Activated T-cell treated with anti-CD3 and anti-CD28 coated beads, Interleukin-2, amount 50 U/mL, for 72 hours (primary cell): ENCODE results near the gene THOC6. TPM values are rescaled to one million over a fixed set of nuclear protein-coding genes. Genes with fewer than 3 reads are reported as not detected.
A peak's percentile ranks its signal among the peaks of the same experiment; 100 is the strongest.

Source experiments
- ATAC-seq, 2 donors: fragments of 150-1000 bp; cut with Tn5 transposase; replicated peaks in 1 of 2; 2 replicates each; pipeline ENCODE4 v1.10.0; 2021; ENCODE audit warnings: moderate library complexity in 2 of 2, mild to moderate bottlenecking in 1 of 2
- DNase-seq, 2 donors: peaks; one replicate each; pipeline ENCODE4 v3.0.0; 2021 to 2022; ENCODE audit warnings: mixed read lengths in 1 of 2
- H3K27ac Mint-ChIP-seq: one replicate; pipeline ENCODE4 v1.8.0; 2022; ENCODE audit warnings: mild to moderate bottlenecking, moderate library complexity, mixed read lengths
- H3K27me3 Mint-ChIP-seq: one replicate; pipeline ENCODE4 v1.8.0; 2022; ENCODE audit warnings: low read depth, mixed read lengths
- H3K36me3 Mint-ChIP-seq, 2 donors: one replicate each; pipeline ENCODE4 v1.8.0; 2022; ENCODE audit warnings: mixed read lengths in 2 of 2, mild to moderate bottlenecking in 1 of 2; ENCODE audit not compliant: insufficient read depth in 2 of 2
- H3K4me1 Mint-ChIP-seq: one replicate; pipeline ENCODE4 v1.8.0; 2022; ENCODE audit warnings: low read depth, mixed read lengths
- H3K4me3 Mint-ChIP-seq, 2 donors: one replicate each; pipeline ENCODE4 v1.8.0; 2022; ENCODE audit warnings: mild to moderate bottlenecking in 2 of 2, mixed read lengths in 2 of 2, moderate library complexity in 2 of 2
- H3K9me3 Mint-ChIP-seq, 2 donors: one replicate each; pipeline ENCODE4 v1.8.0; 2022; ENCODE audit warnings: mixed read lengths in 2 of 2
- total RNA-seq, 2 donors: library from RNA; stranded (reverse); gene quantifications; one replicate each; pipeline ENCODE4 v1.2.3, GENCODE V29; 2022

THOC6 gene
- total RNA-seq, 2 donors from 2014 or later: 49.1 to 50.9 TPM

DNA sequence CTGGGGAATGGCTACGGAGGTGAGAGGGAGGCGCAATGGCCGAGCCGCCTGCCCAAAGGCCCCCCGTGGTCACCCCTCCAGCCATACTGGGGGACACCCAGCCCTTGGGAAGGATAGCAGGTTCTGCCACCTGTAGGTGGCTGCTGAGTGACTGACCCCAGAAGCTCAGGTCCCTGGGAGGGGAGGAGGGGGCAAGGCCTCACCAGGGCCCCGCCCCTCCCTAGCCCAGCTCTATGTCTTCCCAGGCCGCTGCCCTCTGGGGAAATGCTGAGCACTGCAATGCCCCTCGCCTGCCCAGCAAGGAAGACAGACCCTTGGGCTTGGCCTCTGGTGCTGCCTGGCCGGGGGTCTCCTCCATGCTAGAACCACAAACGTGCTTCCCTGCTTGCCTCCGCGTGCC lies 22.5 kb upstream of the THOC6 start:
- H3K27ac Mint-ChIP-seq: no peak overlapping the region
- H3K36me3 Mint-ChIP-seq: no peaks in the 10 kb centered on the region
- no peaks in the 10 kb centered on the region for H3K27me3 Mint-ChIP-seq
- ATAC-seq (no peak), DNase-seq (no peak)
- no peak overlapping the region for H3K4me3 Mint-ChIP-seq
- H3K9me3 Mint-ChIP-seq: no peaks in the 10 kb centered on the region
- no peaks in the 10 kb centered on the region for H3K4me1 Mint-ChIP-seq

DNA sequence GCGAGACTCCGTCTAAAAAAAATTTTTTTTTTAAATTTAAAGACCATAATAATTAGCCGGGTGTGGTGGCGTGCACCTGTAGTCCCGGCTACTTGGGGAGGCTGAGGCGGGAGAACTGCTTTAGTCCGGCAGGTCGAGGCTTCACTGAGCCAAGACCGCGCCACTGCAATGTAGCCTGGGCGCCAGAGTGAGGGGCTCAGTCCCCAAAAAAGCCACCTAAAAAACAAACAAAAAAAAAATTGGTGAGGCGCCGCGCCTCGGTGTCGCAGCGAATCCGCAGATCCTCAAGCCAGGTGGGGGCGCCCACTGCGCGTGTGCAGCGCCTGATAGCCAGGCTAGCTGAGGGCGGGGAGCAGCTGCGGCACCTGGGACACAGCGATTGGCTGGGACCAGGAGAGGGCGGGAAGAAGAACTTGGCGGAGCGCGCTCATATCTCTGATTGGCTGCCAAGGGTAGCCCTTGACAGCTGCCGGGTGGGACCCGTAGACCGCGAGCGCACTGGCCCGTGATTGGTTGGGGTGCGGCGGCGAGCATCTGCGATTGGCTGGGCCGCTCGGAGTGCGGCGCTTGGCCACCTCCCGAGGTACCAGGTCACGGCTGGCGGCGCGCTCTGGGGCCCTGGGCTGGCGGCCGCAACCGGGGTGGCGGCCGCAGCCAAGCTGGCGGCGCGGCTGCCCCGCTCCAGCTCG lies 20.1 kb upstream of the THOC6 start:
- H3K9me3 Mint-ChIP-seq: no peaks in the 10 kb centered on the region
- no peak overlapping the region for H3K27ac Mint-ChIP-seq
- ATAC-seq: peak; percentile 99
- H3K4me1 Mint-ChIP-seq: peaks cover 20% of the 10 kb centered on the region
- H3K36me3 Mint-ChIP-seq: no peaks in the 10 kb centered on the region
- DNase-seq: peak; percentile 97 to 99
- peaks cover 8% of the 10 kb centered on the region for H3K27me3 Mint-ChIP-seq
- H3K4me3 Mint-ChIP-seq: peak overlapping the region; percentile 64 to 79

DNA sequence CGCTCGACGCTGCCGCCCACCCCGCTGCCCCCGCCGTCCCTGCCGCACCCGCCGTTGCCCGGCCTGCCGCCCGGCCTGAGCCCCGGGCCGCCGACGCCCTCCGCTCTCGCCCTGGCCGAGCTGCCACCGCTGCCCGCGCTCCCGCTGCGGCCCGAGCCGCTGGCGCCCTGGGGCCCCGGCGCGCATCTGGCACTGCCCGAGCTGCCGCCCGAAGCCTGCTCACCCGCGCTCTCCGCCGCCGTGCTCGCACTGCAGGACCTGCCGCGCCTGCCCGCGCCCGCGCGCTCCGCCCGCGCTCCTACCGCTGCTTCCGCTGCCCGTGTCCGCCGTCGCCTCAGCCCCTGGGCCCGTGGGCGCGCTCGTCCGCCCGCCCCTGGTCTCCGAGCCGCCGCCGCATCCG lies 19.5 kb upstream of the THOC6 start:
- H3K27ac Mint-ChIP-seq: no peak overlapping the region
- H3K4me3 Mint-ChIP-seq: peak overlapping the region; percentile 59 to 78
- no peaks in the 10 kb centered on the region for H3K36me3 Mint-ChIP-seq
- no peaks in the 10 kb centered on the region for H3K9me3 Mint-ChIP-seq
- peak; percentile 36 to 38 for DNase-seq
- H3K4me1 Mint-ChIP-seq: peaks cover 21% of the 10 kb centered on the region
- peaks cover 8% of the 10 kb centered on the region for H3K27me3 Mint-ChIP-seq
- ATAC-seq: peak; percentile 23 to 30

DNA sequence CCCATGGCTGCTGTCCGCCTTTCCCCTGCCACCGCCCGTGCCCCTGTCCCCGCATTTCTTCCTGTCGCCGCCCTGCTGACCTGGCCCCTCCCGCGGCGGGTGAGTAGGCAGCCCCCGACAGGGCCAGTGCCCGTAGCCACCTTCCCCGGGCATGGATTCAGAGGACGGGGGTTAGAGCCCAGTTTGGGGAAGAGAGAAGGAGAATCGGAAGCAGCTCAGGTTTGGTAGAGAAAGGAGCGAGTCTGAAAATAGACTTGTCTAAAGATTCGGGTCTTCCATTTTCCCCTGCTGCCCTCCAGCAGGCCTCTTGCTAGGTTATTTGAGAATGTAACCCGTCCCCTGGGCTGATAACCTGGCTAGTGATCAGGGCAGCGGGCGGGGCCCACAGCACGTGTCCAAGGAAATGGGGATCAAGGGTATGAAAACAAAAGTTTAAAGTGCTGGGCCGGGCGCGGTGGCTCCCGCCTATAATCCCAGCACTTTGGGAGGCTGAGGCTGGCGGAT lies 19.0 kb upstream of the THOC6 start:
- Mint-ChIP-seq H3K4me3 (peak overlapping the region; percentile 59 to 78), H3K27me3 (peaks cover 8% of the 10 kb centered on the region), H3K27ac (no peak overlapping the region), H3K36me3 (no peaks in the 10 kb centered on the region), H3K4me1 (peaks cover 21% of the 10 kb centered on the region), H3K9me3 (no peaks in the 10 kb centered on the region)
- DNase-seq (peak in 1 of 2 donors; percentile 19), ATAC-seq (no peak)

DNA sequence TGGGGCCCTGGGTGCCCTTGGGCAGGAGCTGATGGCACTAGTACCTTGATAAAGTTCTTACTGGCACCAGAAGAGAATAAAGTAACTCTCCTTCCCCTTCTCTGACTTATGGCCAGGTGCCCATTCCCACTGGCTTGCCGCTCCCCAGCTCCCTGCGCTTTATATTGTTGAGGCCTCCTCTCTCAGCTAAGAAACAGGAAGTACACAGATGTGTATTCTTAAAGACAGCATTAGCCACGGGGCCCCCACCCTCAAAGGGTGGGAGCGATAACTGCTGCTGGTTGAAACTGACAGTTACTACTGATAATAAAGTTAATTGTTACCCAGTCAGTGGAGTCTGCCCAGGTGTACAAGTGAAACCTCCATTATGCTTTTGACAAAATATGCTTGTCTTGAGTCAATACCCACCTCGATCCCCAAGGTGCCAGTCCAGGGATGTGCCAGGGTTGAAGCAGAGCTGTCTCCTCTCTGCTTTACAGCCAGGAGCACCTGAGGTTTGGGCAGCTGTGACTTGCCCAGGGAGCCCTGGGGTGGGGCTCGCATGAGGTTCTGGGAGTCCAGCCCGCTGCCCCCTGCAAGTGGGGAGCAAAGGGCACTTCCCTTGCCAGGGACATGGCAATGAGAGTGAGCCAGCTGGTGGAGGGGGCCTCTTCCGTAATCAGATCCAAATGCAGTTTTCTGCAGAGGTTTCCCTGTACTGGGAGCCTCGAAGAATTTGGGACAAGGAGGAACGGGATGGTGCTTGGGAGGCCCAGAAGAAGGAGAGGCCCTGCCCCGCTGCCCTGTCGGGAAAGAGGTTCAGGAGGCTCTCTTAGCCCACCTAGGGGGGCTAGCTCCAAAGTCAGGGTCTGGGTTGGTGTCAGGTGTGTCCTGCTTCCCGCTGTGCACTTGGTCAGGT lies 16.5 kb upstream of the THOC6 start:
- DNase-seq (no peak), ATAC-seq (no peak)
- peaks cover 21% of the 10 kb centered on the region for H3K4me1 Mint-ChIP-seq
- no peak overlapping the region for H3K4me3 Mint-ChIP-seq
- peaks cover 8% of the 10 kb centered on the region for H3K27me3 Mint-ChIP-seq
- H3K36me3 Mint-ChIP-seq: no peaks in the 10 kb centered on the region
- H3K9me3 Mint-ChIP-seq: no peaks in the 10 kb centered on the region
- H3K27ac Mint-ChIP-seq: no peak overlapping the region

DNA sequence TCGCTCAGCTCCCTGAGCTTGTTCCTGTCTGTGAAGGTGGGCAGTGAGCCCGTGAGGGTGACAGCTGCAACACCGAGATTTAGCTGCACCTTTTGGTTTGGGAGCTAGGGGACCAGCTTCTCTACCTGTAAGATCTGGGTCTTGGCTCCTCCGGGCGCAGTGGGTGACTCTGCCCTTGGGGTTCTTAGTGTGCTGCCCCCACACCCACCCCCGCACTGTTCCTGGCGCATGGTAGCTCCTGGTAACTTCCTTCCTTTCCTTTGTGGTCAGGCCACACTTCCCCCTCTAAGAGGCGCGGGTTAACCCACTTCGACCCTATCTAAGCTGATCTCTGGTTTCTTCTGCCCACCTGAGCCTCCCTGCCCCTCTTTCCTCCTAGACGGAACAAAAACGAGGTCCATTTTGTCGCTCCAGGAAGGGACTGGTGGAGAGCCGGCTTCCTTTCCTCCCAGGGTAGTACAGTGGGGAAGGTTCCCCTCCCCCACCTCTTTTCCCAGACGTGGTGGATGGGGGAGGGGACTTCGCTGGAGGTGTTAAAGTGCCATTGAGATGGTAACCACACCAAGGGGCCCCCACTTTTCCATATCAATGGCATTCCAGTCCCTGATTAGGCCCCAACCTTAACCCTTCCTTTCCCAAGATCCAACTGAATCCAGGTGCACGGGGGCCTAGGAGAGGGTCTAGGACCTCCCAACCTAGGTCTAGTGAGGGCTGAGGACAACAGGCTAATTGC lies 15.7 kb upstream of the THOC6 start:
- peaks cover 8% of the 10 kb centered on the region for H3K27me3 Mint-ChIP-seq
- DNase-seq (no peak), ATAC-seq (no peak)
- H3K27ac Mint-ChIP-seq: no peak overlapping the region
- H3K4me3 Mint-ChIP-seq: peak overlapping the region; percentile 8 to 57
- H3K4me1 Mint-ChIP-seq: peaks cover 21% of the 10 kb centered on the region
- no peaks in the 10 kb centered on the region for H3K36me3 Mint-ChIP-seq
- no peaks in the 10 kb centered on the region for H3K9me3 Mint-ChIP-seq

DNA sequence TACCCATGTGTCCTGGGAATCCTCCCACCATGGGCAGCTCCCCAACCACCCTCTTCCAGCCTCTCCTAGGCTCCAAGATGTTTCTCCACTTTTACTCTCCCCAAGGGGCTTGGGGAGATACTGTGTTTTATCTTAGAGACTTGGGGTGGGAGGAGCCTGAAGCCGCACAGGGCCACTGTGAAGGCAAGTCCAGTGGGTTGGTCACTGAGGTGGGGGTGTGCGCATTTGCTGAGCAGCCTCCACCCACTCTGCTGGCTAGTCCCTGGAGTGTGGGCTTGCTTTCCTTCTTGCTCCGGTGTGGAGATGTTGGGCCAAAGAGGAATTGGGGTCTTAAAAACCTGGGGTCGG lies 15.2 kb upstream of the THOC6 start:
- no peaks in the 10 kb centered on the region for H3K9me3 Mint-ChIP-seq
- no peaks in the 10 kb centered on the region for H3K36me3 Mint-ChIP-seq
- peaks cover 21% of the 10 kb centered on the region for H3K4me1 Mint-ChIP-seq
- DNase-seq (no peak), ATAC-seq (no peak)
- no peak overlapping the region for H3K27ac Mint-ChIP-seq
- peaks cover 8% of the 10 kb centered on the region for H3K27me3 Mint-ChIP-seq
- peak overlapping the region in 1 of 2 donors; percentile 57 for H3K4me3 Mint-ChIP-seq

DNA sequence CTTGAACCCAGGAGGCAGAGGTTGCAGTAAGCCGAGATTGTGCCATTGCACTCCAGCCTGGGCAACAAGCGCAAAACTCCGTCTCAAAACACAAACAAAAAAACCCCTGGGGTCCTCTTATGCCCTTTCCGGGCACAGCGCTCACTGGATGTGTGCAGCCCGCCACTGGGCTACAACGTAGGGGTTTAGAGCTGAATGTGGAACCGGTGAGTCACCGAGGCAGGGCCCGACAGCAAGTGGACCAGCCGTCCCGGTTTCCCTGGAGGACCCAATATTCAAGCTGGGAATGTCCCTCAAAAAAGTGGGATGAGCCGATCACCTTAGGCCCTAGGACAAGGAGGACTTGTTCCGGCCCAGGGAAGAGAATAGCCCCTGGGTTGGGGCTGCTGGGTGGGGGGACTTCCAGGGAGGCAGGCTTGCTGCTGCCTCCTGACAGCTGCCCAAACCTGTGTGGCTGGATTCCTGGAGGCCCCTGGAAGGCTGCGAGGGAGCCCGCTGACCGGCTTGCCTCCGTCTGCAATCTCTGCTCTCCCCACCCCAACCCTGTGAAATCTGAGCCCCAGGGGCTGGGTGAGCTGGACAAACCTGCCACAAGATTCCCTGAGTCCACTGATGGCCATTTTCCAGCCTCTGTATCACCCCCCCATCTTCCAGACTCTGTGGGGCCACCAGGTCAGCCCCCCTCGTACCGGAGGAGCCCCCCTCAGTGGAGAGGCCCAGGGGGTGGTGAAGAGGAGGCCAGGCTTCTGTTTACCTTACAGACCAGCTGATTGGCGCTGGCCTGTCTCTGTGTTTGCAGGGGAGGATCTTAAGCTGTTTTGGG lies 14.1 kb upstream of the THOC6 start:
- no peak overlapping the region for H3K4me3 Mint-ChIP-seq
- peaks cover 8% of the 10 kb centered on the region for H3K27me3 Mint-ChIP-seq
- no peak overlapping the region for H3K27ac Mint-ChIP-seq
- ATAC-seq (no peak), DNase-seq (no peak)
- H3K4me1 Mint-ChIP-seq: peaks cover 21% of the 10 kb centered on the region
- no peaks in the 10 kb centered on the region for H3K36me3 Mint-ChIP-seq
- no peaks in the 10 kb centered on the region for H3K9me3 Mint-ChIP-seq

DNA sequence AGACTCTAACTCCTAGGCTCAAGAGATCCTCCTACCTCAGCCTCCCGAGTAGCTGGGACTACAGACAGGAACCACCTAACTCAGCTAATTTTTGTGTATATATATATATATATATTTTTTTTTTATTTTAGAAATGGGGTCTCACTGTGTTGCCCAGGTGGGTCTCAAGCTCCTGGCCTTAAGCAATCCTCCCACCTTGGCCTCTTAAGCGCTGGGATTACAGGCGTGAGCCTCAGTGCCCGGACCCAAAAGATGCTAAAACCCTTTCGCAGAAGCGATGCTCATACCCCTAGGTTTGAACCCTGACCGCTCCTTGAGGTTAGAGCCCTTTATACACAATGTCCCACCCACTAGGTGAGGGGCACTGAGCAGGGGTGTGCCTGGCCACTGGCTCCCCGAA lies 13.3 kb upstream of the THOC6 start:
- Mint-ChIP-seq H3K27ac (no peak overlapping the region), H3K9me3 (no peaks in the 10 kb centered on the region), H3K4me1 (peaks cover 21% of the 10 kb centered on the region), H3K27me3 (peaks cover 8% of the 10 kb centered on the region), H3K4me3 (no peak overlapping the region), H3K36me3 (no peaks in the 10 kb centered on the region)
- no peak for DNase-seq
- ATAC-seq: no peak

DNA sequence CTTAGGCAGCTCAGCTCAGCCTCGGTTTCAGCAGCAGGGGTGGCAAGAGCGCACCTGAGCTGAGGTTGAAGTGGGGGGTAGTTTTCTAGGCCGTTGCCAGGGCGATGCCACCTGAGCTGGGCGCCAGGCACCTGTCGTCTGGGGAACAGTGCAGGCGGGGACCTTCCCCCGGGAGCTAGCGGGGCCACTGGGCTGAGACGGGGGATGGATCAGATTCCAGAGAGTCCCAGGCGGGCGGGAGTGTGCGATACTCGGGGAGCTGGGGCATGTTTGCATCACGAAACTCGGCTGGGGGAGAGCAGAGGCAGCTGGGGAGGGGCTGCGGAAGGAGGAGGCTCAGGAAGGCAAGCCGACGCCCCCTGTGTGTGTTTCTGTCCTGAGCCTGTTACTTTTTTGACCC lies 11.6 kb upstream of the THOC6 start:
- H3K27ac Mint-ChIP-seq: no peak overlapping the region
- ATAC-seq: no peak

DNA sequence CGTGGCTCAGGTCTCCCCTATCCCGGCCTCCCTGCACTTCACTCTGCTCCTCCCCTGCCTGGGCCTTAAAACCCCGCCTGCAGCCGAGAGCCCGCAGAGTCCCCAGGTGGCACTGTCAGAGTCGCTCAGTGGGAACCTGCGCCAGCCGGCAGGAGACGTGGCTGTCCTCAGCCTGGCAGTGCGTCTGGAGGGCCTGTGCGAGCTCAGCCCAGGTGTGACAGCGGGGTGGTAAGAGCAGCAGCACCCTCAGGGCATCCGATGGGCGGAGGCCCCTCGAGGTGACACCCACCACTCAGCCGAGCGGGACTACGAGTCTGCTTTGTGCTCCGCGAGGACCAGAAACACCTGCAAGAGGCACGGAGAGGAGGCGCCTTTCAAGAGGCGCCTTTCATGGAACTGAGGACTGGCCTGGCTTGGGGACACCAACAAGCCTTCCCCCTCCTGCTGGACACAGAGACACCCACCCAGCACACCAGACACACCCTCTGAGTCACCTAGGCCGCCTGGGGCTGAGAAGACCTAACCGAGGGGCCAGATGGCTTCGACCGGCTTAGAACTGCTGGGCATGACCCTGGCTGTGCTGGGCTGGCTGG lies 10.9 kb upstream of the THOC6 start, which contains the start of gene CLDN9:
Gene CLDN9, plus strand, starts transcription at position 96 of the 593 bp plus-strand sequence. Its CDS starts 440 bp downstream, at position 536.
- DNase-seq (no peak), ATAC-seq (no peak)
- Mint-ChIP-seq H3K27ac (no peak within 1 kb of the TSS), H3K9me3 (no peaks in the 10 kb centered on the region), H3K27me3 (no peaks in the 10 kb centered on the region), H3K36me3 (no peaks in the 10 kb centered on the region), H3K4me1 (peaks cover 10% of the 10 kb centered on the region), H3K4me3 (no peak within 1 kb of the TSS)

More for the DNA sequence above, 11.6 kb upstream of the THOC6 start:
- H3K4me3 Mint-ChIP-seq: no peak overlapping the region
- DNase-seq: no peak
- peaks cover under 1% of the 10 kb centered on the region for H3K27me3 Mint-ChIP-seq
- peaks cover 16% of the 10 kb centered on the region for H3K4me1 Mint-ChIP-seq
- no peaks in the 10 kb centered on the region for H3K9me3 Mint-ChIP-seq
- no peaks in the 10 kb centered on the region for H3K36me3 Mint-ChIP-seq

DNA sequence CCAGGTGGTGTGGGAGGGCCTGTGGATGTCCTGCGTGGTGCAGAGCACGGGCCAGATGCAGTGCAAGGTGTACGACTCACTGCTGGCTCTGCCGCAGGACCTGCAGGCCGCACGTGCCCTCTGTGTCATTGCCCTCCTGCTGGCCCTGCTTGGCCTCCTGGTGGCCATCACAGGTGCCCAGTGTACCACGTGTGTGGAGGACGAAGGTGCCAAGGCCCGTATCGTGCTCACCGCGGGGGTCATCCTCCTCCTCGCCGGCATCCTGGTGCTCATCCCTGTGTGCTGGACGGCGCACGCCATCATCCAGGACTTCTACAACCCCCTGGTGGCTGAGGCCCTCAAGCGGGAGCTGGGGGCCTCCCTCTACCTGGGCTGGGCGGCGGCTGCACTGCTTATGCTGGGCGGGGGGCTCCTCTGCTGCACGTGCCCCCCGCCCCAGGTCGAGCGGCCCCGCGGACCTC lies 10.3 kb upstream of the THOC6 start:
- Mint-ChIP-seq H3K36me3 (no peaks in the 10 kb centered on the region), H3K4me3 (no peak overlapping the region), H3K9me3 (no peaks in the 10 kb centered on the region), H3K4me1 (peaks cover 10% of the 10 kb centered on the region), H3K27ac (no peak overlapping the region), H3K27me3 (peaks cover 1% of the 10 kb centered on the region)
- ATAC-seq: no peak
- DNase-seq: no peak
